Heart right ventricle (tissue), 16 donors: ENCODE measurements around the gene RGS6. TPM values are rescaled to one million over a fixed set of nuclear protein-coding genes. Genes with fewer than 3 reads are reported as not detected.

Source experiments
- ATAC-seq, 8 donors: fragments of 200-7000 bp; cut with Tn5 transposase; one replicate each; pipeline ENCODE4 v1.9.1; 2020; ENCODE audit warnings: mild to moderate bottlenecking in 8 of 8, moderate library complexity in 8 of 8, moderate number of reproducible peaks in 1 of 8
- DNase-seq, 2 donors: peaks; one replicate each; pipeline ENCODE4 v3.0.0-alpha.2; 2020
- H3K27ac ChIP-seq, 10 donors: fragments of 200-600 bp; sonication (generic) in 2 of 10; one replicate each; pipeline versions ENCODE4 v1.5.0 to v1.8.0; 2020 to 2022; ENCODE audit warnings: mild to moderate bottlenecking in 3 of 10
- H3K27me3 ChIP-seq, 7 donors: fragments of 200-600 bp; one replicate each; pipeline ENCODE4 v1.8.0; 2021 to 2022; ENCODE audit warnings: mild to moderate bottlenecking in 2 of 7
- H3K36me3 ChIP-seq, 9 donors: fragments of 200-600 bp; sonication (generic) in 1 of 9; one replicate each; pipeline versions ENCODE4 v1.5.0 to v1.8.0; 2020 to 2022; ENCODE audit warnings: mild to moderate bottlenecking in 2 of 9
- H3K4me1 ChIP-seq, 9 donors: fragments of 200-600 bp; sonication (generic) in 1 of 9; one replicate each; pipeline versions ENCODE4 v1.5.0 to v1.8.0; 2020 to 2022; ENCODE audit warnings: mild to moderate bottlenecking in 4 of 9
- H3K4me3 ChIP-seq, 10 donors: fragments of 200-600 bp; sonication (generic) in 2 of 10; one replicate each; pipeline versions ENCODE4 v1.5.0 to v1.8.0; 2020 to 2022; ENCODE audit warnings: mild to moderate bottlenecking in 7 of 10, moderate library complexity in 2 of 10
- H3K9me3 ChIP-seq, 11 donors: fragments of 200-600 bp in 10 of 11; sonication (generic) in 2 of 11; one replicate each; pipeline versions ENCODE4 v1.5.0 to v1.8.0; 2013 to 2022; ENCODE audit warnings: mild to moderate bottlenecking in 2 of 11, control low read depth in 1 of 11, moderate library complexity in 1 of 11
- CTCF ChIP-seq, 9 donors: fragments of 200-600 bp; sonication (generic) in 2 of 9; IDR thresholded peaks; one replicate each; pipeline versions ENCODE4 v1.5.0 to v1.8.0; 2021 to 2022; ENCODE audit warnings: antibody characterized with exemption in 9 of 9, mild to moderate bottlenecking in 5 of 9, moderate library complexity in 1 of 9
- WGBS, 2 donors: extraction: QIAGEN DNeasy Blood & Tissue Kit; methylation state at CpG; one replicate each; pipeline ENCODE4 v1.1.7; 2013; ENCODE audit warnings: inconsistent platforms in 1 of 2; 5-methylcytosine and 5-hydroxymethylcytosine counted together
- intact Hi-C, 10 donors: fragments of 100-400 bp; cut with DNase I; formaldehyde crosslinking; loops; one replicate each; pipeline versions ENCODE4 v1.11.1 to v1.14.2; 2022
- polyA plus RNA-seq, 2 donors: library from polyadenylated mRNA; stranded (reverse); fragments of 200-250 nt; gene quantifications; one replicate each; pipeline ENCODE4 v1.2.3, GENCODE V29; 2013
- total RNA-seq, 10 donors: library from RNA; stranded (reverse); fragmentation: NEBNext Ultra II Directional in 3 of 10; extraction: Animal tissue kit (Norgen Biotek cat#: 25700) in 3 of 10; gene quantifications; one replicate each; pipeline versions ENCODE4 v1.2.1 to v1.2.4, GENCODE V29; 2021 to 2023
- donor health status: Arrhythmogenic right ventricular cardiomyopathy.
- donor health status: ischemic (EF 13 %, LVEDD 7.1; RV severe dilation, severe dysfunction).
- donor health status: healthy with polysubstance abuse.
- donor health status: DM: no; HTN: yes; CAD: no.
- donor health status: DM: no; HTN: no; CAD: no.
- donor health status: ischemic (EF 25% LVEDD 6.9; RV normal size, moderate dysfunction).
- donor health status: ischemic (EF 25% LVEDD 5.7; RV mildly dilated, moderate dysfunction).
- donor health status: healthy.
- donor health status: DM: yes; HTN: yes; CAD: no.
- donor health status: Ischemic cardiomyopathy.
- donor health status: ischemic (EF 35%, LVEDD 5.7; RV mildly dilated, moderate dysfunction).
- donor health status: nonischemic (EF 11% LVEDD 7.7; RV severe dilation, severe dysfunction).
- donor health status: DM: yes; HTN: yes; CAD: no.
- donor health status: PGD.
- donor health status: ischemic (EF 29% LVEDD 5.4; RV normal size, mild dysfunction).
- donor health status: nonischemic (EF 23%, LVEDD 6.1; RV moderate dilation, normal function).

RGS6 gene
- total and polyA plus RNA-seq, 12 donors = 1.2 to 31.9 (median 19.0) TPM

DNA sequence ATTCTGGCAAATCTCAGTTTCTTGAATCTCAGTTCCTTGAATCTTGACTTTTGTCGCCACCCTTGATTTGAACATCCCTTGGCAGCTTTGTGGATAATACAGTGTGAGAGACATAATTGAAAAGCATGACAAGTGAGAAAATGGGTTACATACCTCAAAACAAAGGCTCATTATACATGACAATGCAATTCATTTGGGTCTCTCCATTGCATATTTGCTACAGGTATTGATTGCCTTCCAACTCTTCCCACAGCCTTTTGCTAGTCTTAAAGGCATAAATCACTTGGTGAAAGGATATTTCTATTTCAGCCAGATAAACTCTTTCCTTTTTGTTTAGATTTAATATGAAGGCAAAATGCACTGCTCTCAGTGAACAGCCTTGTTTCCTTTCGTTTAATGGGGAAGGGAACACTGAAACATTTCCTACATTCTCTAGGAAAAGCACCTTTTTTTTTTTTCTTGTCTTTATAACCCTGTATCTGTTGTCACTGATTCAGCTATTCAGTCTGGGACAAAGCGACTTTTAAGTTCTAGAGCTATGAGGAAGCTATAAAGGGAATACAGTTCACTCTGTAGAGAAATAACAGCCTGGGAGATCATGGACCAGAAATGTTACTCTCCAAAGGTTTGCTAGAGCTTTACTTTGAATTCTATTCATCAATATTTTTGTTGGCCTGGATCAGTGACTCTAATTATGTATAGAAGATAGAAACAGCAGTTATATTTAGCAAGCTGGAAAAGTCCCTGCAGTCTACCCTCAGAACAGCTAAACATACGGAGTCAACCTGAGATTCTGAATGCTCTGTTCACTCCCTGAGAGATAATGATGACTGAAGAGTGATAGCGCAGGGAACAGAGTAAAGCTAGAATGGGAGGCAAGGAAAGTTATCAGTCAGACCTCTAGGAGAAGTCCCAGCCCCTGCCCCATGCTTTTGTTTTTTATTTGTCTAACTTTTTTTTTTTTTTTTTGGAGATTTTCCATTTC lies 311.4 kb downstream of the RGS6 start:
- H3K4me3 ChIP-seq = no peak overlapping the region
- H3K27me3 ChIP-seq = no peaks in the 10 kb centered on the region
- no peak for TF ChIP-seq CTCF (IDR thresholded peaks at IDR 0.05)
- peaks cover 0 to 15% (median 0%) of the 10 kb centered on the region in 11 donors for H3K9me3 ChIP-seq
- peak in 5 of 8 donors; percentile 25 to 61 (median 44) for ATAC-seq
- no peaks in the 10 kb centered on the region for H3K36me3 ChIP-seq
- H3K4me1 ChIP-seq = peaks cover 0 to 30% (median 20%) of the 10 kb centered on the region in 9 donors
- intact Hi-C loops = no loop called here
- DNase-seq = no peak
- WGBS, 2 donors = 51 to 56% methylated on average over 5 of the region's 5 CpGs
- peak overlapping the region in 5 of 10 donors; percentile 4 to 44 (median 23) for H3K27ac ChIP-seq

GRCh38 chr14:72247896-72248465 lies 315.8 kb downstream of the RGS6 start:
- H3K9me3 ChIP-seq = peaks cover 0 to 15% (median 0%) of the 10 kb centered on the region in 11 donors
- no peak overlapping the region for H3K4me3 ChIP-seq
- DNase-seq (no peak), ATAC-seq (peak in 5 of 8 donors; percentile 54 to 80 (median 72))
- H3K36me3 ChIP-seq = no peaks in the 10 kb centered on the region
- H3K27me3 ChIP-seq = no peaks in the 10 kb centered on the region
- no peak overlapping the region for H3K27ac ChIP-seq
- TF ChIP-seq CTCF (IDR thresholded peaks at IDR 0.05) = no peak
- 33 to 38% methylated on average over 1 of the region's 1 CpG for WGBS, 2 donors
- intact Hi-C loops = no loop called here
- H3K4me1 ChIP-seq = peaks cover 0 to 35% (median 22%) of the 10 kb centered on the region in 9 donors

DNA sequence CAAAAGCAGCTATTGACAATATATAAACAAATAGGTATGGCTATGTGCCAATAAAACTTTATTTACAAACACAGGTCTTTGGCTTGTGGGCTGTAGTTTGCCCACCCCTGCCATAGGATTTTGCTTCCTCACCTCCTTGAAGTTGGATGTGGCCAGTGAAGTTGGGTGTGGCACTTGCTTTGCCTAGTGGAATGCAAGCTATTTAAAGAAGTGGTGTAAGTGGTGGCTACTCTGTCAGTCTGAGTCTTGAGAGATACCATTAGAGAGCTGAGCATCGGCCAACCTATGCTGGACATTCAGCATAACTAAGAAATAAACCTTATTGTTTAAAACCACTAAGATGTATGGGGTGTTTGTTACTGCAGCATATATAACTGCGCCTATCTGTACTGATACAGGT lies 321.3 kb downstream of the RGS6 start:
- no peak overlapping the region for H3K4me3 ChIP-seq

More for the DNA sequence above, 321.3 kb downstream of the RGS6 start:
- H3K9me3 ChIP-seq = peaks cover 0 to 15% (median 0%) of the 10 kb centered on the region in 11 donors
- H3K27me3 ChIP-seq = no peaks in the 10 kb centered on the region
- H3K27ac ChIP-seq = no peak overlapping the region
- peaks cover 0 to 25% (median 4%) of the 10 kb centered on the region in 9 donors for H3K4me1 ChIP-seq
- intact Hi-C loops = no loop called here
- peak in 1 of 8 donors; percentile 35 for ATAC-seq
- TF ChIP-seq CTCF (IDR thresholded peaks at IDR 0.05) = no peak
- WGBS, 2 donors = 69 to 81% methylated on average over 2 of the region's 2 CpGs
- DNase-seq = no peak
- H3K36me3 ChIP-seq = no peaks in the 10 kb centered on the region
